Activated naive CD4-positive, alpha-beta T cell treated with anti-CD3 and anti-CD28 coated beads, Interleukin-2, amount 50 U/mL, for 72 hours (primary cell): ENCODE measurements around the gene ADGRD1. TPM values are rescaled to one million over a fixed set of nuclear protein-coding genes. Genes with fewer than 3 reads are reported as not detected.

Experiments used
- ATAC-seq, 2 donors: fragments of 150-1000 bp; cut with Tn5 transposase; 2 replicates each; pipeline ENCODE4 v1.10.0; 2021; ENCODE audit warnings: mild to moderate bottlenecking in 2 of 2, moderate library complexity in 2 of 2
- DNase-seq, 2 donors: peaks; one replicate each; pipeline ENCODE4 v3.0.0; 2021 to 2022; ENCODE audit warnings: low spot score in 2 of 2
- H3K27ac Mint-ChIP-seq, 2 donors: one replicate each; pipeline ENCODE4 v1.8.0; 2022; ENCODE audit warnings: mild to moderate bottlenecking in 2 of 2, mixed read lengths in 2 of 2
- H3K36me3 Mint-ChIP-seq, 2 donors: one replicate each; pipeline ENCODE4 v1.8.0; 2022; ENCODE audit warnings: mixed read lengths in 2 of 2
- H3K9me3 Mint-ChIP-seq, 2 donors: one replicate each; pipeline ENCODE4 v1.8.0; 2022; ENCODE audit warnings: mixed read lengths in 2 of 2
- total RNA-seq, 2 donors: library from RNA; stranded (reverse); gene quantifications; one replicate each; pipeline ENCODE4 v1.2.3, GENCODE V29; 2022

The ADGRD1 gene
- total RNA-seq, 2 donors from 2014 or later: 0.70 TPM; not detected in 1

- peaks cover 0 to 7% of the 10 kb centered on the region in 2 donors for H3K9me3 Mint-ChIP-seq
- peaks cover 0 to 12% of the 10 kb centered on the region in 2 donors for H3K36me3 Mint-ChIP-seq
- DNase-seq: no peak
- no peak for ATAC-seq
- no peak overlapping the region for H3K27ac Mint-ChIP-seq
Measured at GRCh38 chr12:131147894-131148293, 194.2 kb downstream of the ADGRD1 start.

- ATAC-seq (no peak), DNase-seq (no peak)
- Mint-ChIP-seq H3K36me3 (peaks cover 0 to 12% of the 10 kb centered on the region in 2 donors), H3K27ac (no peak overlapping the region), H3K9me3 (peaks cover 0 to 7% of the 10 kb centered on the region in 2 donors)
Measured at GRCh38 chr12:131151558-131152345, 198.0 kb downstream of the ADGRD1 start.

GRCh38 chr12:131152587-131152986, 198.9 kb downstream of the ADGRD1 start:
- ATAC-seq: no peak
- peaks cover 0 to 7% of the 10 kb centered on the region in 2 donors for H3K9me3 Mint-ChIP-seq

GRCh38 chr12:131153016-131153415, 199.3 kb downstream of the ADGRD1 start:
- Mint-ChIP-seq H3K27ac (peak overlapping the region in 1 of 2 donors; percentile 30), H3K36me3 (peaks cover 0 to 12% of the 10 kb centered on the region in 2 donors), H3K9me3 (peaks cover 0 to 7% of the 10 kb centered on the region in 2 donors)
- no peak for DNase-seq
- no peak for ATAC-seq

More at GRCh38 chr12:131152587-131152986, 198.9 kb downstream of the ADGRD1 start:
- H3K36me3 Mint-ChIP-seq: peaks cover 0 to 12% of the 10 kb centered on the region in 2 donors
- H3K27ac Mint-ChIP-seq: peak overlapping the region in 1 of 2 donors; percentile 7
- DNase-seq: no peak

GRCh38 chr12:131153956-131154355, 200.2 kb downstream of the ADGRD1 start:
- Mint-ChIP-seq H3K27ac (no peak overlapping the region), H3K9me3 (peaks cover 0 to 7% of the 10 kb centered on the region in 2 donors), H3K36me3 (peaks cover 0 to 12% of the 10 kb centered on the region in 2 donors)
- DNase-seq (no peak), ATAC-seq (no peak)

- Mint-ChIP-seq H3K9me3 (peaks cover 0 to 7% of the 10 kb centered on the region in 2 donors), H3K36me3 (peaks cover 0 to 12% of the 10 kb centered on the region in 2 donors), H3K27ac (no peak overlapping the region)
- DNase-seq: no peak
- no peak for ATAC-seq
Measured at GRCh38 chr12:131155131-131155530, 201.4 kb downstream of the ADGRD1 start.

- Mint-ChIP-seq H3K36me3 (no peaks in the 10 kb centered on the region), H3K27ac (no peak overlapping the region), H3K9me3 (no peaks in the 10 kb centered on the region)
- ATAC-seq (no peak), DNase-seq (no peak)
Measured at GRCh38 chr12:131157743-131158142, 204.0 kb downstream of the ADGRD1 start.

- no peak for DNase-seq
- no peaks in the 10 kb centered on the region for H3K36me3 Mint-ChIP-seq
- H3K27ac Mint-ChIP-seq: no peak overlapping the region
- H3K9me3 Mint-ChIP-seq: no peaks in the 10 kb centered on the region
- no peak for ATAC-seq
Measured at GRCh38 chr12:131159660-131160059, 206.0 kb downstream of the ADGRD1 start.

- Mint-ChIP-seq H3K36me3 (no peaks in the 10 kb centered on the region), H3K27ac (no peak overlapping the region), H3K9me3 (no peaks in the 10 kb centered on the region)
- DNase-seq: no peak
- ATAC-seq: no peak
Measured at GRCh38 chr12:131162113-131162512, 208.4 kb downstream of the ADGRD1 start.

- Mint-ChIP-seq H3K9me3 (no peaks in the 10 kb centered on the region), H3K36me3 (no peaks in the 10 kb centered on the region), H3K27ac (no peak overlapping the region)
- DNase-seq (no peak), ATAC-seq (no peak)
Measured at GRCh38 chr12:131163189-131163738, 209.6 kb downstream of the ADGRD1 start.

- DNase-seq (no peak), ATAC-seq (peak in 1 of 2 donors; percentile 14)
- no peak overlapping the region for H3K27ac Mint-ChIP-seq
- H3K9me3 Mint-ChIP-seq: no peaks in the 10 kb centered on the region
- H3K36me3 Mint-ChIP-seq: no peaks in the 10 kb centered on the region
Measured at GRCh38 chr12:131164096-131164872, 210.6 kb downstream of the ADGRD1 start.

- DNase-seq: no peak
- H3K9me3 Mint-ChIP-seq: no peaks in the 10 kb centered on the region
- H3K36me3 Mint-ChIP-seq: no peaks in the 10 kb centered on the region
- no peak overlapping the region for H3K27ac Mint-ChIP-seq
- no peak for ATAC-seq
Measured at GRCh38 chr12:131166717-131167116, 213.0 kb downstream of the ADGRD1 start.

GRCh38 chr12:131167334-131167733, 213.6 kb downstream of the ADGRD1 start:
- ATAC-seq (no peak), DNase-seq (no peak)
- H3K27ac Mint-ChIP-seq: no peak overlapping the region
- no peaks in the 10 kb centered on the region for H3K36me3 Mint-ChIP-seq
- peaks cover 0 to 3% of the 10 kb centered on the region in 2 donors for H3K9me3 Mint-ChIP-seq

GRCh38 chr12:131171029-131171428, 217.3 kb downstream of the ADGRD1 start:
- Mint-ChIP-seq H3K9me3 (peaks cover 13 to 18% of the 10 kb centered on the region in 2 donors), H3K27ac (no peak overlapping the region), H3K36me3 (peaks cover 10 to 11% of the 10 kb centered on the region in 2 donors)
- no peak for DNase-seq
- ATAC-seq: peak in 1 of 2 donors; percentile 58

GRCh38 chr12:131174901-131175300, 221.2 kb downstream of the ADGRD1 start:
- H3K27ac Mint-ChIP-seq: no peak overlapping the region
- no peak for ATAC-seq
- no peak for DNase-seq
- H3K9me3 Mint-ChIP-seq: peaks cover 15 to 18% of the 10 kb centered on the region in 2 donors
- peaks cover 10 to 11% of the 10 kb centered on the region in 2 donors for H3K36me3 Mint-ChIP-seq

GRCh38 chr12:131176266-131176665, 222.6 kb downstream of the ADGRD1 start:
- no peak for ATAC-seq
- Mint-ChIP-seq H3K9me3 (peaks cover 15 to 18% of the 10 kb centered on the region in 2 donors), H3K36me3 (peaks cover 10 to 11% of the 10 kb centered on the region in 2 donors), H3K27ac (no peak overlapping the region)
- no peak for DNase-seq

- Mint-ChIP-seq H3K27ac (no peak overlapping the region), H3K9me3 (peaks cover 15 to 18% of the 10 kb centered on the region in 2 donors), H3K36me3 (peaks cover 10 to 11% of the 10 kb centered on the region in 2 donors)
- ATAC-seq: no peak
- no peak for DNase-seq
Measured at GRCh38 chr12:131176926-131177325, 223.2 kb downstream of the ADGRD1 start.
